Measurements from ENCODE around the gene LSS.

LSS gene

GRCh38 chr21:46165098-46165497 lies 63.5 kb downstream of the LSS start:
- H3K9ac ChIP-seq (ENCODE audit: low read length): no peak overlapping the region
- H3K79me2 ChIP-seq (ENCODE audit: low read length): no peaks in the 10 kb centered on the region
- no peaks in the 10 kb centered on the region for H3K9me2 ChIP-seq (replicated peaks; ENCODE audit: insufficient read depth, low read length)
- no peaks in the 10 kb centered on the region for H3K4me1 ChIP-seq (ENCODE audit: low read length)
- H3F3A ChIP-seq (ENCODE audit: insufficient read depth, low read length): no peaks in the 10 kb centered on the region; the same call in 1 of the 2 replicates
- H2AFZ ChIP-seq (ENCODE audit: low read length): no peak overlapping the region
- H3K27ac ChIP-seq (ENCODE audit: low read length): no peak overlapping the region
- H3K4me2 ChIP-seq (ENCODE audit: low read depth, low read length): no peak overlapping the region
- no peaks in the 10 kb centered on the region for H3K36me3 ChIP-seq (replicated peaks; ENCODE audit: insufficient read depth, low read length)
- H4K20me1 ChIP-seq (ENCODE audit: insufficient read depth, low read length): no peaks in the 10 kb centered on the region
- DNase-seq: no peak
- H3K4me3 ChIP-seq (ENCODE audit: low read length): no peak overlapping the region
- no peaks in the 10 kb centered on the region for H3K9me3 ChIP-seq (replicated peaks; ENCODE audit: insufficient read depth, low read length)
- TF ChIP-seq CTCF (IDR thresholded peaks at IDR 0.05; ENCODE audit: low read length): no peak
- TF ChIP-seq EZH2phosphoT487 (IDR thresholded peaks at IDR 0.05; ENCODE audit: low read length): no peak
- no peak for TF ChIP-seq EZH2 (optimal IDR thresholded peaks at IDR 0.05; ENCODE audit: low read depth, low read length)
- no peaks in the 10 kb centered on the region for H3K27me3 ChIP-seq (replicated peaks; ENCODE audit: insufficient read depth, low read length)

GRCh38 chr21:46163380-46163779 lies 65.2 kb downstream of the LSS start:
- no peaks in the 10 kb centered on the region for H3K9me2 ChIP-seq (replicated peaks; ENCODE audit: insufficient read depth, low read length)
- no peaks in the 10 kb centered on the region for H3K79me2 ChIP-seq (ENCODE audit: low read length)
- no peaks in the 10 kb centered on the region for H3K36me3 ChIP-seq (replicated peaks; ENCODE audit: insufficient read depth, low read length)
- no peaks in the 10 kb centered on the region for H3K4me1 ChIP-seq (ENCODE audit: low read length)
- H3F3A ChIP-seq (ENCODE audit: insufficient read depth, low read length): no peaks in the 10 kb centered on the region; the same call in 1 of the 2 replicates
- H4K20me1 ChIP-seq (ENCODE audit: insufficient read depth, low read length): no peaks in the 10 kb centered on the region
- no peak overlapping the region for H3K9ac ChIP-seq (ENCODE audit: low read length)
- H2AFZ ChIP-seq (ENCODE audit: low read length): no peak overlapping the region
- H3K9me3 ChIP-seq (replicated peaks; ENCODE audit: insufficient read depth, low read length): no peaks in the 10 kb centered on the region
- DNase-seq: no peak
- H3K4me2 ChIP-seq (ENCODE audit: low read depth, low read length): no peak overlapping the region
- no peak overlapping the region for H3K27ac ChIP-seq (ENCODE audit: low read length)
- no peak overlapping the region for H3K4me3 ChIP-seq (ENCODE audit: low read length)
- TF ChIP-seq EZH2 (optimal IDR thresholded peaks at IDR 0.05; ENCODE audit: low read depth, low read length): no peak
- no peak for TF ChIP-seq CTCF (IDR thresholded peaks at IDR 0.05; ENCODE audit: low read length)
- no peak for TF ChIP-seq EZH2phosphoT487 (IDR thresholded peaks at IDR 0.05; ENCODE audit: low read length)
- H3K27me3 ChIP-seq (replicated peaks; ENCODE audit: insufficient read depth, low read length): no peaks in the 10 kb centered on the region

- Histone ChIP-seq H3F3A (ENCODE audit: insufficient read depth, low read length) (no peaks in the 10 kb centered on the region; the same call in 1 of the 2 replicates), H3K36me3 (replicated peaks; ENCODE audit: insufficient read depth, low read length) (no peaks in the 10 kb centered on the region), H2AFZ (ENCODE audit: low read length) (no peak overlapping the region), H3K9ac (ENCODE audit: low read length) (no peak overlapping the region), H3K4me3 (ENCODE audit: low read length) (no peak overlapping the region), H4K20me1 (ENCODE audit: insufficient read depth, low read length) (no peaks in the 10 kb centered on the region), H3K9me2 (replicated peaks; ENCODE audit: insufficient read depth, low read length) (no peaks in the 10 kb centered on the region), H3K27ac (ENCODE audit: low read length) (no peak overlapping the region), H3K79me2 (ENCODE audit: low read length) (no peaks in the 10 kb centered on the region), H3K4me1 (ENCODE audit: low read length) (no peaks in the 10 kb centered on the region), H3K4me2 (ENCODE audit: low read depth, low read length) (no peak overlapping the region), H3K9me3 (replicated peaks; ENCODE audit: insufficient read depth, low read length) (no peaks in the 10 kb centered on the region), H3K27me3 (replicated peaks; ENCODE audit: insufficient read depth, low read length) (no peaks in the 10 kb centered on the region)
- no peak for TF ChIP-seq CTCF (IDR thresholded peaks at IDR 0.05; ENCODE audit: low read length)
- no peak for TF ChIP-seq EZH2 (optimal IDR thresholded peaks at IDR 0.05; ENCODE audit: low read depth, low read length)
- TF ChIP-seq EZH2phosphoT487 (IDR thresholded peaks at IDR 0.05; ENCODE audit: low read length): no peak
- no peak for DNase-seq
Measured at GRCh38 chr21:46161633-46162592, 66.7 kb downstream of the LSS start.

Measured in MM.1S (cell line).